K562 (cell line): Measurements from ENCODE around the gene GUK1. TPM values are rescaled to one million over a fixed set of nuclear protein-coding genes. Genes with fewer than 3 reads are reported as not detected.

ENCODE experiments used
- CBX5 ChIP-seq: IDR thresholded peaks from 2 replicates; pipeline ENCODE4 v1.6.1; 2014; ENCODE audit warnings: low read depth, borderline replicate concordance
- E2F8 ChIP-seq: fragments of 450-650 bp; IDR thresholded peaks from 2 replicates; pipeline ENCODE4 v1.7.1; 2018; ENCODE audit warnings: mild to moderate bottlenecking, low read depth; ENCODE audit not compliant: partially characterized antibody
- GATAD2B ChIP-seq: fragments of 450-650 bp; IDR thresholded peaks from 2 replicates; pipeline ENCODE4 v1.6.1; 2017; ENCODE audit warnings: mild to moderate bottlenecking, borderline replicate concordance
- KDM2B ChIP-seq: fragments of 250-450 bp; sonication (Bioruptor Pico); IDR thresholded peaks from 2 replicates; pipeline ENCODE4 v1.8.0; 2021; ENCODE audit warnings: mild to moderate bottlenecking, moderate library complexity
- MAFF ChIP-seq: IDR thresholded peaks from 2 replicates; pipeline ENCODE4 v1.6.1; 2012; ENCODE audit warnings: low read length, improper control_type of control experiment
- MXI1 ChIP-seq: IDR thresholded peaks from 2 replicates; pipeline ENCODE4 v1.6.1; 2011; ENCODE audit warnings: low read depth, mild to moderate bottlenecking, improper control_type of control experiment, low read length
- NFIX ChIP-seq: fragments of 250-450 bp; sonication (Bioruptor Pico); IDR thresholded peaks from 2 replicates; pipeline ENCODE4 v1.4.0; 2020; ENCODE audit warnings: low read depth, mild to moderate bottlenecking, moderate library complexity
- PRMT5 ChIP-seq: sonication (generic); formaldehyde crosslinking; IDR thresholded peaks from 2 replicates; pipeline ENCODE4 v1.5.0; 2020; ENCODE audit warnings: missing genetic modification reagents
- RAD51 ChIP-seq: fragments of 450-650 bp; IDR thresholded peaks from 2 replicates; pipeline ENCODE4 v1.7.1; 2016; ENCODE audit warnings: low read depth, mild to moderate bottlenecking, borderline replicate concordance
- RBM34 ChIP-seq: fragments of 200-400 bp; formaldehyde crosslinking; IDR thresholded peaks from 2 replicates; pipeline ENCODE4 v1.6.1; 2018; ENCODE audit warnings: low read length, borderline replicate concordance; ENCODE audit not compliant: insufficient read depth
- SP2 ChIP-seq: IDR thresholded peaks from 2 replicates; pipeline ENCODE4 v1.6.1; 2011; ENCODE audit warnings: mild to moderate bottlenecking, low read depth, low read length, moderate library complexity; ENCODE audit not compliant: poor library complexity, severe bottlenecking; ENCODE audit errors: extremely low read depth
- SUPT5H ChIP-seq: fragments of 450-650 bp; IDR thresholded peaks from 2 replicates; pipeline ENCODE4 v1.6.1; 2016
- ZNF408 ChIP-seq: fragments of 250-450 bp; sonication (Bioruptor Pico); IDR thresholded peaks from 2 replicates; pipeline ENCODE4 v1.4.0; 2020; ENCODE audit warnings: low read depth, mild to moderate bottlenecking, moderate library complexity
- polyA plus RNA-seq, 8 experiments: library from polyadenylated mRNA; depleted of rRNA in 4 of 8; stranded (reverse) in 5 of 8; unstranded in 3 of 8; fragments of >200 nt; fragmentation: Nextera tagmentation in 2 of 8; fragmentation: Illumina TruSeq in 1 of 8; extraction: Ambion mirVana in 2 of 8; extraction: Trizol in 1 of 8; gene quantifications; 2 replicates each; pipeline versions ENCODE4 v1.2.1 to v1.2.3, GENCODE V29; 2011 to 2014; ENCODE audit warnings: inconsistent platforms in 1 of 8, missing spikeins in 1 of 8
- total RNA-seq, 7 experiments: library from RNA; depleted of rRNA in 6 of 7; stranded (reverse); fragments of >200 nt in 6 of 7; fragmentation: Illumina TruSeq in 2 of 7; extraction: Trizol in 2 of 7; gene quantifications; 2 replicates each; pipeline versions ENCODE4 v1.2.1 to v1.2.3, GENCODE V29; 2011 to 2021; ENCODE audit warnings: low replicate concordance in 1 of 7
- TF ChIP-seq, protein P1 (sequence below), 2 experiments: IDR thresholded peaks in 1 of 2; conservative IDR thresholded peaks in 1 of 2; 2 replicates each; pipeline ENCODE4 v1.6.1; 2016; ENCODE audit warnings: low read depth in 2 of 2, mild to moderate bottlenecking in 1 of 2, missing compliant biosample characterization in 1 of 2, missing genetic modification characterization in 1 of 2, moderate library complexity in 1 of 2

Gene GUK1
- total and polyA plus RNA-seq, 9 of the 15 experiments (the other 6 are each of a cell fraction or from before 2014, with no cell fraction given) = 7.0 to 331 (median 132) TPM

- TF ChIP-seq RAD51 (peak; percentile 28; the same call in 1 of the 2 replicates), KDM2B (no peak), RBM34 (no peak), E2F8 (no peak), SP2 (no peak), GATAD2B (no peak), CBX5 (no peak), MXI1 (peak; percentile 50; the same call in 1 of the 2 replicates), NFIX (CRISPR knock-in tag) (no peak), SUPT5H (no peak), PRMT5 (no peak; the same call in 1 of the 2 replicates), ZNF408 (CRISPR knock-in tag) (no peak), MAFF (no peak)
- TF ChIP-seq, protein P1, sequence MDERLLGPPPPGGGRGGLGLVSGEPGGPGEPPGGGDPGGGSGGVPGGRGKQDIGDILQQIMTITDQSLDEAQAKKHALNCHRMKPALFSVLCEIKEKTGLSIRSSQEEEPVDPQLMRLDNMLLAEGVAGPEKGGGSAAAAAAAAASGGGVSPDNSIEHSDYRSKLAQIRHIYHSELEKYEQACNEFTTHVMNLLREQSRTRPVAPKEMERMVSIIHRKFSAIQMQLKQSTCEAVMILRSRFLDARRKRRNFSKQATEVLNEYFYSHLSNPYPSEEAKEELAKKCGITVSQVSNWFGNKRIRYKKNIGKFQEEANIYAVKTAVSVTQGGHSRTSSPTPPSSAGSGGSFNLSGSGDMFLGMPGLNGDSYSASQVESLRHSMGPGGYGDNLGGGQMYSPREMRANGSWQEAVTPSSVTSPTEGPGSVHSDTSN (CRISPR knock-in tag; IDR thresholded peaks at IDR 0.05; ENCODE audit: low read depth) = peak; percentile 92
- TF ChIP-seq, protein P1 (tag; conservative IDR thresholded peaks at IDR 0.05; ENCODE audit: low read depth) = peak; percentile 93
These were observed 26.3 kb downstream of the GUK1 start (continued) for GRCh38 chr1:228166170-228166936.
